HepG2 (cell line): Measurements from ENCODE around the gene THADA. TPM values are rescaled to one million over a fixed set of nuclear protein-coding genes. Genes with fewer than 3 reads are reported as not detected.

ENCODE experiments used
- ARNT ChIP-seq: fragments of 450-650 bp; IDR thresholded peaks from 2 replicates; pipeline ENCODE4 v1.6.1; 2017
- CBFB ChIP-seq: sonication (generic); formaldehyde crosslinking; IDR thresholded peaks from 2 replicates; pipeline ENCODE4 v1.4.0; 2020; ENCODE audit warnings: missing genetic modification reagents
- HES4 ChIP-seq: sonication (generic); formaldehyde crosslinking; IDR thresholded peaks from 2 replicates; pipeline ENCODE4 v1.9.0; 2021; ENCODE audit warnings: mild to moderate bottlenecking, missing genetic modification reagents, borderline replicate concordance
- HMG20A ChIP-seq: IDR thresholded peaks from 2 replicates; pipeline ENCODE4 v1.6.1; 2016; ENCODE audit warnings: borderline replicate concordance
- KDM5B ChIP-seq: sonication (generic); formaldehyde crosslinking; IDR thresholded peaks from 2 replicates; pipeline ENCODE4 v1.4.0; 2020; ENCODE audit warnings: missing genetic modification reagents, mild to moderate bottlenecking, borderline replicate concordance
- PCBP1 ChIP-seq: fragments of 200-400 bp; formaldehyde crosslinking; IDR thresholded peaks from 2 replicates; pipeline ENCODE4 v1.6.1; 2017; ENCODE audit warnings: mild to moderate bottlenecking, low read depth, low read length, borderline replicate concordance
- PHB2 ChIP-seq: fragments of 450-650 bp; IDR thresholded peaks from 2 replicates; pipeline ENCODE4 v1.6.1; 2018; ENCODE audit not compliant: partially characterized antibody
- RARA ChIP-seq: IDR thresholded peaks from 2 replicates; pipeline ENCODE4 v1.6.1; 2016; ENCODE audit warnings: missing genetic modification reagents, missing compliant biosample characterization
- ZBTB7A ChIP-seq: sonication (generic); formaldehyde crosslinking; IDR thresholded peaks from 2 replicates; pipeline ENCODE4 v1.8.0; 2022; ENCODE audit warnings: mild to moderate bottlenecking, missing genetic modification reagents
- ZNF333 ChIP-seq: sonication (generic); formaldehyde crosslinking; IDR thresholded peaks from 2 replicates; pipeline ENCODE4 v1.4.0; 2020; ENCODE audit warnings: mild to moderate bottlenecking, missing genetic modification reagents, borderline replicate concordance
- ZNF430 ChIP-seq: sonication (generic); formaldehyde crosslinking; IDR thresholded peaks from 2 replicates; pipeline ENCODE4 v1.9.0; 2021; ENCODE audit warnings: mild to moderate bottlenecking, missing genetic modification reagents
- ZNF501 ChIP-seq: sonication (generic); formaldehyde crosslinking; IDR thresholded peaks from 2 replicates; pipeline ENCODE4 v1.5.1; 2020; ENCODE audit warnings: mild to moderate bottlenecking, moderate library complexity, missing genetic modification reagents
- ZNF549 ChIP-seq: sonication (generic); formaldehyde crosslinking; IDR thresholded peaks from 2 replicates; pipeline ENCODE4 v1.5.0; 2020; ENCODE audit warnings: missing genetic modification reagents
- ZNF552 ChIP-seq: sonication (generic); formaldehyde crosslinking; IDR thresholded peaks from 2 replicates; pipeline ENCODE4 v1.9.0; 2022; ENCODE audit warnings: missing genetic modification reagents, mild to moderate bottlenecking, borderline replicate concordance
- ZNF878 ChIP-seq: sonication (generic); formaldehyde crosslinking; IDR thresholded peaks from 2 replicates; pipeline ENCODE4 v1.8.1; 2023; ENCODE audit warnings: mild to moderate bottlenecking, missing genetic modification reagents, moderate library complexity
- polyA plus RNA-seq, 8 experiments: library from polyadenylated mRNA; depleted of rRNA in 3 of 8; stranded (reverse) in 7 of 8; unstranded in 1 of 8; fragments of >200 nt; fragmentation: Illumina TruSeq in 4 of 8; extraction: Trizol in 4 of 8; gene quantifications; 2 replicates each; pipeline versions ENCODE4 v1.2.1 to v1.2.3, GENCODE V29; 2011 to 2016; ENCODE audit warnings: low read depth in 4 of 8, missing spikeins in 1 of 8, mixed read lengths in 1 of 8; ENCODE audit not compliant: insufficient read depth in 1 of 8
- total RNA-seq, 5 experiments: library from RNA; depleted of rRNA; stranded (reverse); fragments of >200 nt; fragmentation: Illumina TruSeq; extraction: Trizol; gene quantifications; 2 replicates each; pipeline ENCODE4 v1.2.3, GENCODE V29; 2016; ENCODE audit warnings: low read depth in 1 of 5
- TF ChIP-seq, protein P1 (sequence below): sonication (generic); formaldehyde crosslinking; IDR thresholded peaks from 2 replicates; pipeline ENCODE4 v1.5.1; 2020; ENCODE audit warnings: mild to moderate bottlenecking, missing genetic modification reagents, moderate library complexity
- TF ChIP-seq, protein P2 (sequence below), 2 experiments: sonication (generic) in 1 of 2; formaldehyde crosslinking in 1 of 2; IDR thresholded peaks; 2 replicates each; pipeline versions ENCODE4 v1.5.1 to v1.6.1; 2011 to 2020; ENCODE audit warnings: borderline replicate concordance in 1 of 2, low read depth in 1 of 2, low read length in 1 of 2, mild to moderate bottlenecking in 1 of 2, missing genetic modification reagents in 1 of 2, moderate library complexity in 1 of 2
- TF ChIP-seq, protein P3 (sequence below): sonication (generic); formaldehyde crosslinking; IDR thresholded peaks from 2 replicates; pipeline ENCODE4 v1.8.0; 2022; ENCODE audit warnings: mild to moderate bottlenecking, missing genetic modification reagents, moderate library complexity

Gene THADA
- total and polyA plus RNA-seq, 2 of the 13 experiments (the other 11 are each of a cell fraction or from before 2014, with no cell fraction given): 12.7 to 21.7 TPM

DNA sequence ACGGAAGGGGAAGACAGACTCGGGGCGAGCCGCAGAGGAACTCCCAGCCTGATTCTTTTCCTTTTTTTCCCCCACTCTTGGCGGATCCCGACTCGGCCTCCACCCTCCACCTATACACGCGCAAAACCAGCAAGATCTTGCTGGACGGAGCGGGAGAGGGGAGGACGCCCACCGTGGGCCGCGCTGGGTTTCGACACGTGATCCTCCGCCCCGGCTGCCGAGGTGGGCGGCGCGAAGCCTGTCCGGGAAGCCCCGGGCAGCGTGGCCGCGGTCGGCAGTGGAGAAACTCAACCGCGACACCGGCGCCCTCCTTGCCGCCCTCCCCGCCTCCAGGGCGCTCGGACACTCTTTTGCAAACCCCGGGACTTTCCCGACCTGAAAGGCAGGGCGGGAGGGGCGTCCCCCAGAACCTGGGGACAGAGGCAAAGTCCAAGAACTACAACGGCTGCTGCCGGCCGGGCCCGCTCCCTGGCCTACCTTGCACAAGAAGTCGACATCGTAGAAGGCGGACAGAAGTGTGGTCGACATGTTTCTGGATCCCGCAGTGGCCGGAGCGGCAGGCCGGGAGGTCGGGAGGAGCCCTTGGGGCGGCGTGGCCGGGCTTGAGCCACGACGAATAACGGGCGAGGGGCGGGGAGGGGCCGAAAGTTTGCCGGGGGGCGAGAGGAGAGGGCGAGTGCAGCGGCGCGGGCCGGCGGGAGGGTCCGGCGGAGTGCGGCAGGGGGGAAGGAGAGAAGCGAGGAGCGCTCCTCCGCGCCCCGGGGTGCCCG is 369.9 kb downstream of the THADA start (continued):
- TF ChIP-seq PHB2 (no peak), PCBP1 (peak; percentile 54; the same call in 1 of the 2 replicates), KDM5B (CRISPR knock-in tag) (no peak), ARNT (no peak), ZNF878 (CRISPR knock-in tag) (no peak), HMG20A (CRISPR knock-in tag) (peak; percentile 61), ZBTB7A (CRISPR knock-in tag) (0 out of 2 replicates have a peak, but pooled peaks have one; percentile 10), CBFB (CRISPR knock-in tag) (0 out of 2 replicates have a peak, but pooled peaks have one; percentile 38), ZNF552 (0 out of 2 replicates have a peak, but pooled peaks have one; percentile 76), ZNF549 (CRISPR knock-in tag) (0 out of 2 replicates have a peak, but pooled peaks have one; percentile 23), ZNF430 (CRISPR knock-in tag) (no peak; the same call in none of the 2 replicates), ZNF501 (CRISPR knock-in tag) (peak; percentile 32; the same call in 1 of the 2 replicates), RARA (CRISPR knock-in tag) (peak; percentile 32; the same call in 1 of the 2 replicates), ZNF333 (CRISPR knock-in tag) (peak; percentile 12; the same call in 1 of the 2 replicates), HES4 (CRISPR knock-in tag) (peak; percentile 45; the same call in 1 of the 2 replicates)
- TF ChIP-seq, protein P1, sequence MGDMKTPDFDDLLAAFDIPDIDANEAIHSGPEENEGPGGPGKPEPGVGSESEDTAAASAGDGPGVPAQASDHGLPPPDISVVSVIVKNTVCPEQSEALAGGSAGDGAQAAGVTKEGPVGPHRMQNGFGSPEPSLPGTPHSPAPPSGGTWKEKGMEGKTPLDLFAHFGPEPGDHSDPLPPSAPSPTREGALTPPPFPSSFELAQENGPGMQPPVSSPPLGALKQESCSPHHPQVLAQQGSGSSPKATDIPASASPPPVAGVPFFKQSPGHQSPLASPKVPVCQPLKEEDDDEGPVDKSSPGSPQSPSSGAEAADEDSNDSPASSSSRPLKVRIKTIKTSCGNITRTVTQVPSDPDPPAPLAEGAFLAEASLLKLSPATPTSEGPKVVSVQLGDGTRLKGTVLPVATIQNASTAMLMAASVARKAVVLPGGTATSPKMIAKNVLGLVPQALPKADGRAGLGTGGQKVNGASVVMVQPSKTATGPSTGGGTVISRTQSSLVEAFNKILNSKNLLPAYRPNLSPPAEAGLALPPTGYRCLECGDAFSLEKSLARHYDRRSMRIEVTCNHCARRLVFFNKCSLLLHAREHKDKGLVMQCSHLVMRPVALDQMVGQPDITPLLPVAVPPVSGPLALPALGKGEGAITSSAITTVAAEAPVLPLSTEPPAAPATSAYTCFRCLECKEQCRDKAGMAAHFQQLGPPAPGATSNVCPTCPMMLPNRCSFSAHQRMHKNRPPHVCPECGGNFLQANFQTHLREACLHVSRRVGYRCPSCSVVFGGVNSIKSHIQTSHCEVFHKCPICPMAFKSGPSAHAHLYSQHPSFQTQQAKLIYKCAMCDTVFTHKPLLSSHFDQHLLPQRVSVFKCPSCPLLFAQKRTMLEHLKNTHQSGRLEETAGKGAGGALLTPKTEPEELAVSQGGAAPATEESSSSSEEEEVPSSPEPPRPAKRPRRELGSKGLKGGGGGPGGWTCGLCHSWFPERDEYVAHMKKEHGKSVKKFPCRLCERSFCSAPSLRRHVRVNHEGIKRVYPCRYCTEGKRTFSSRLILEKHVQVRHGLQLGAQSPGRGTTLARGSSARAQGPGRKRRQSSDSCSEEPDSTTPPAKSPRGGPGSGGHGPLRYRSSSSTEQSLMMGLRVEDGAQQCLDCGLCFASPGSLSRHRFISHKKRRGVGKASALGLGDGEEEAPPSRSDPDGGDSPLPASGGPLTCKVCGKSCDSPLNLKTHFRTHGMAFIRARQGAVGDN (CRISPR knock-in tag): no peak; the same call in 1 of the 2 replicates
- TF ChIP-seq, protein P2, sequence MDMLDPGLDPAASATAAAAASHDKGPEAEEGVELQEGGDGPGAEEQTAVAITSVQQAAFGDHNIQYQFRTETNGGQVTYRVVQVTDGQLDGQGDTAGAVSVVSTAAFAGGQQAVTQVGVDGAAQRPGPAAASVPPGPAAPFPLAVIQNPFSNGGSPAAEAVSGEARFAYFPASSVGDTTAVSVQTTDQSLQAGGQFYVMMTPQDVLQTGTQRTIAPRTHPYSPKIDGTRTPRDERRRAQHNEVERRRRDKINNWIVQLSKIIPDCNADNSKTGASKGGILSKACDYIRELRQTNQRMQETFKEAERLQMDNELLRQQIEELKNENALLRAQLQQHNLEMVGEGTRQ (IDR thresholded peaks at IDR 0.05; ENCODE audit: low read depth, low read length): peak; percentile 44; the same call in 1 of the 2 replicates
- TF ChIP-seq, protein P2 (CRISPR knock-in tag; IDR thresholded peaks at IDR 0.05; ENCODE audit: borderline replicate concordance): no peak; the same call in 1 of the 2 replicates
- TF ChIP-seq, protein P3, sequence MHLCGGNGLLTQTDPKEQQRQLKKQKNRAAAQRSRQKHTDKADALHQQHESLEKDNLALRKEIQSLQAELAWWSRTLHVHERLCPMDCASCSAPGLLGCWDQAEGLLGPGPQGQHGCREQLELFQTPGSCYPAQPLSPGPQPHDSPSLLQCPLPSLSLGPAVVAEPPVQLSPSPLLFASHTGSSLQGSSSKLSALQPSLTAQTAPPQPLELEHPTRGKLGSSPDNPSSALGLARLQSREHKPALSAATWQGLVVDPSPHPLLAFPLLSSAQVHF: no peak
